ENCODE results near the gene SUGCT. TPM values are rescaled to one million over a fixed set of nuclear protein-coding genes. Genes with fewer than 3 reads are reported as not detected.

Gene SUGCT
- total RNA-seq, 2 experiments from 2014 or later, result 0.95 to 1.2 TPM

DNA sequence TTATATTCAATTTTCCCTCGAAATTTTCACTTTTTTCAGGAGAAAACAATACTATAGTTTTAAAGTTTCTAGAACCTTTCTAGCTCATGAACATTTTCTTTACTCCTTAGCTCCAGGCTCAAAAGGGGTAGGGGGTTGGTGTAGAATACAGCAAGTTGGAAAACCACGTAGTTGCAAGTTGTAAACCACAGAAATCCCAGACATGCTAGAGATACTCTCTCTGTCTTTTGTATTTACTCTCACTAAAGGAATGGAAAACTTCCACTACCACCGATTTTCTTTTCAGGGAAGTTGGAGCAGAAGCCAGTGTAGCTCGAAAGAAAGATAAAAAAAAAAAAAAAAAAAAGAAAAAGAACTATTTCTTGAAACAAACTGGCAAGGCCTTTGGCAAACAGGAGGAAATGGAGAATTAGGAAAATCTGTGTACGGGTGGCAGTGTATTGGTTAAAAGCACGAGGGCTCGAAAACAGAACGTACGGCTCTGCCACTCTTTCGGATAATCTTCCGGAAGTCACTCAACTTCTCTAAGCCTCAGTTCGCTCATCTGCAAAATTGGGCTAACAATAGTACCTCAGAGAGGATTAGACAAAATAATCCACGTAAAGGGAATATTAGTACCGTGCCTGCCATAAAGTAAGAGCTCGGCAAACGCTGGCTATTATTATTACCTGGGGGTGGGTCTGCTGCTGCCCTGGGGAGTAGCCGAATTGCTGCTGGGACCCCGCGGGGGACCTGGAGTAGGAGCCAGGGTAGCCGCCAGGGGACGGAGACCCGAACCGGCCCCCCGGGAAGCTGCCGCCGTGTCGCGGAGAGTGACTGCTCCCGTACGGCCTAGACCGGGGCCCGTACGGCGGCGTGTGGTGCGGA lies 1.0 kb upstream of the SUGCT start:
- Mint-ChIP-seq H3K36me3 (ENCODE audit: low read depth) (peaks cover 26% of the 10 kb centered on the region), H3K9me3 (no peaks in the 10 kb centered on the region), H3K27ac (peak overlapping the region; percentile 97), H3K27me3 (no peaks in the 10 kb centered on the region), H3K4me1 (ENCODE audit: low read depth) (peaks cover 43% of the 10 kb centered on the region), H3K4me3 (peak overlapping the region; percentile 100)
- Histone ChIP-seq H3K4me1 (ENCODE audit: insufficient read depth, low read length) (peaks cover 15% of the 10 kb centered on the region), H3K27ac (ENCODE audit: low read depth in 1 of 2, low read length in 2 of 2) (peak overlapping the region; percentile 86 to 89), H3K4me3 (ENCODE audit: low read length) (peak overlapping the region; percentile 92), H3K27me3 (ENCODE audit: control insufficient read depth in 1 of 2, insufficient read depth in 2 of 2, low read length in 2 of 2) (no peaks in the 10 kb centered on the region), H3K36me3 (ENCODE audit: insufficient read depth, low read length) (no peaks in the 10 kb centered on the region), H3K9me3 (ENCODE audit: control insufficient read depth in 1 of 2, insufficient read depth in 1 of 2, low read length in 2 of 2) (no peaks in the 10 kb centered on the region)
- intact Hi-C loops (cut with DNase I, micrococcal nuclease), result loop anchor here (1.0 to 10.0 kb wide), 6 partner anchors 183 to 1219 kb away; partner anchors contain the start of genes CDK13 (in 1 of the 2) and YAE1 (in 1 of the 2)
- CTCF ChIA-PET, result interaction anchor here (1.1 to 2.0 kb wide), 14 partner anchors 9 to 1225 kb away, joined by 3 to 17 read pairs (median 4); partner anchors contain the start of genes CDK13, VPS41 and YAE1
- POLR2A ChIA-PET, result interaction anchor here (1.1 to 2.9 kb wide), 7 partner anchors 8 to 1225 kb away, joined by 3 to 41 read pairs (median 5); partner anchors contain the start of genes CDK13 and VPS41
- TF ChIP-seq, protein P1, sequence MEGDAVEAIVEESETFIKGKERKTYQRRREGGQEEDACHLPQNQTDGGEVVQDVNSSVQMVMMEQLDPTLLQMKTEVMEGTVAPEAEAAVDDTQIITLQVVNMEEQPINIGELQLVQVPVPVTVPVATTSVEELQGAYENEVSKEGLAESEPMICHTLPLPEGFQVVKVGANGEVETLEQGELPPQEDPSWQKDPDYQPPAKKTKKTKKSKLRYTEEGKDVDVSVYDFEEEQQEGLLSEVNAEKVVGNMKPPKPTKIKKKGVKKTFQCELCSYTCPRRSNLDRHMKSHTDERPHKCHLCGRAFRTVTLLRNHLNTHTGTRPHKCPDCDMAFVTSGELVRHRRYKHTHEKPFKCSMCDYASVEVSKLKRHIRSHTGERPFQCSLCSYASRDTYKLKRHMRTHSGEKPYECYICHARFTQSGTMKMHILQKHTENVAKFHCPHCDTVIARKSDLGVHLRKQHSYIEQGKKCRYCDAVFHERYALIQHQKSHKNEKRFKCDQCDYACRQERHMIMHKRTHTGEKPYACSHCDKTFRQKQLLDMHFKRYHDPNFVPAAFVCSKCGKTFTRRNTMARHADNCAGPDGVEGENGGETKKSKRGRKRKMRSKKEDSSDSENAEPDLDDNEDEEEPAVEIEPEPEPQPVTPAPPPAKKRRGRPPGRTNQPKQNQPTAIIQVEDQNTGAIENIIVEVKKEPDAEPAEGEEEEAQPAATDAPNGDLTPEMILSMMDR (IDR thresholded peaks at IDR 0.05), result no peak
- DNase-seq (peak in 3 of 14 experiments; percentile 1 to 40 (median 2)), ATAC-seq (ENCODE audit: poor library complexity) (peak; percentile 53)

DNA sequence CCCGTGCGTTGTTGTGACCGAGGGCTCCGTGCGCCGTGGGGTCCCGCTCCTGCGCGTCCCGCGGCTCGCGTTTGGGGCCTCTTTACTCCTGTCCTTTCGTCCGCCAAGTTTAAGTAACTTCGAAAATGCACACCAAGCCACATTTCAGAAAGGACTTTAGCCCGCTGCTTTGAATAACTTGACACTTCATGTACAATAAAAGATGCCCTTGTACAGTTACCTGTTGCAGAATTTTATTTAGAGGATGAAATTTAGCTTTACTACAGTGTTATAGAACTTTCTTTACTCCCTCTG lies 459 bp downstream of the SUGCT start:
- no peaks in the 10 kb centered on the region for H3K36me3 ChIP-seq (ENCODE audit: insufficient read depth, low read length)
- intact Hi-C loops (cut with DNase I, micrococcal nuclease), result loop anchor here in 1 of 2 experiments (2.0 to 10.0 kb wide), 3 partner anchors 403 to 1220 kb away; no protein-coding TSS in a partner anchor
- Mint-ChIP-seq H3K36me3 (ENCODE audit: low read depth) (peaks cover 22% of the 10 kb centered on the region), H3K27ac (peak overlapping the region; percentile 97), H3K27me3 (peaks cover 3% of the 10 kb centered on the region), H3K4me3 (peak overlapping the region; percentile 100), H3K4me1 (ENCODE audit: low read depth) (peaks cover 40% of the 10 kb centered on the region), H3K9me3 (no peaks in the 10 kb centered on the region)
- DNase-seq (peak in 1 of 14 experiments; percentile 3), ATAC-seq (ENCODE audit: poor library complexity) (no peak)
- ChIA-PET POLR2A (interaction anchor here (0.7 to 2.9 kb wide), 7 partner anchors 18 to 1226 kb away, joined by 3 to 41 read pairs (median 3); partner anchors contain the start of genes CDK13 and VPS41), CTCF (interaction anchor here (0.7 to 2.0 kb wide), 18 partner anchors 8 to 1226 kb away, joined by 3 to 17 read pairs (median 3); partner anchors contain the start of genes CDK13, RALA, VPS41 and YAE1)
- no peaks in the 10 kb centered on the region for H3K27me3 ChIP-seq (ENCODE audit: control insufficient read depth in 1 of 2, insufficient read depth in 2 of 2, low read length in 2 of 2)
- peaks cover 15% of the 10 kb centered on the region for H3K4me1 ChIP-seq (ENCODE audit: insufficient read depth, low read length)
- H3K4me3 ChIP-seq (ENCODE audit: low read length), result peak overlapping the region; percentile 92
- TF ChIP-seq, protein P1 (IDR thresholded peaks at IDR 0.05), result no peak
- no peak overlapping the region for H3K27ac ChIP-seq (ENCODE audit: low read depth in 1 of 2, low read length in 2 of 2)
- peaks cover 0 to 3% of the 10 kb centered on the region in 2 experiments for H3K9me3 ChIP-seq (ENCODE audit: control insufficient read depth in 1 of 2, insufficient read depth in 1 of 2, low read length in 2 of 2)

DNA sequence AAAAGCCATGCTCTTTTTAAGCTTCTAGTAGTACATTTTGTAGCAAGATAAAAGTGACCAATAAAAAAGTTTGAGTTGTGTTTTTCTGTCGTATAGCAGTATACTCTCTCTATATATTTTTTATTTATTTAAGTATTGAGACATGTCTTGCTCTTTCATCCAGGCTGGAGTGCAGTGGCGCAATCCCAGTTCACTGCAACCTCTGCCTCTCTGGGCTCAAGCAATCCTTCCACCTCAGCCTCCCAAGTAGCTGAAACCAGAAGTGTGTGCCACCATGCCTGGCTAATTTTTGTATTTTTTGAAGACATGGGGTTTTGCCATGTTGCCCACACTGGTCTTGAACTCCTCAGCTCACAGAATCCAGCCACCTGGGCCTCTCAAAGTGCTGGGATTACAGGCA lies 2.8 kb downstream of the SUGCT start:
- no peak for ATAC-seq (ENCODE audit: poor library complexity)
- CTCF ChIA-PET, result no interaction called here
- peak overlapping the region; percentile 50 for H3K4me3 Mint-ChIP-seq

More for the DNA sequence above, 2.8 kb downstream of the SUGCT start:
- Mint-ChIP-seq H3K4me1 (ENCODE audit: low read depth) (peaks cover 19% of the 10 kb centered on the region), H3K27me3 (peaks cover 13% of the 10 kb centered on the region), H3K27ac (no peak overlapping the region), H3K36me3 (ENCODE audit: low read depth) (peaks cover 15% of the 10 kb centered on the region), H3K9me3 (no peaks in the 10 kb centered on the region)
- intact Hi-C loops (cut with DNase I, micrococcal nuclease), result loop anchor here in 1 of 2 experiments (5.0 to 10.0 kb wide), 2 partner anchors 405 to 1223 kb away; no protein-coding TSS in a partner anchor
- POLR2A ChIA-PET, result no interaction called here
- Histone ChIP-seq H3K27me3 (ENCODE audit: control insufficient read depth in 1 of 2, insufficient read depth in 2 of 2, low read length in 2 of 2) (no peaks in the 10 kb centered on the region), H3K36me3 (ENCODE audit: insufficient read depth, low read length) (no peaks in the 10 kb centered on the region), H3K27ac (ENCODE audit: low read depth in 1 of 2, low read length in 2 of 2) (no peak overlapping the region), H3K9me3 (ENCODE audit: control insufficient read depth in 1 of 2, insufficient read depth in 1 of 2, low read length in 2 of 2) (peaks cover 0 to 3% of the 10 kb centered on the region in 2 experiments), H3K4me1 (ENCODE audit: insufficient read depth, low read length) (peaks cover 7% of the 10 kb centered on the region), H3K4me3 (ENCODE audit: low read length) (no peak overlapping the region)
- TF ChIP-seq, protein P1 (IDR thresholded peaks at IDR 0.05), result no peak
- no peak for DNase-seq
